DMS79 treated with DMSO at 0.1 percent for 48 hours (cell line): ENCODE data around the gene SERTAD3.
"Not testable (repeated sequence)": the region's sequence is repeated elsewhere in the genome, so short reads cannot be mapped to it uniquely, and the experiment has no call there.

Experiments
- DNase-seq: peaks from one replicate; lab custom pipeline; 2025; lab: John Stamatoyannopoulos, UW

Gene SERTAD3

DNA sequence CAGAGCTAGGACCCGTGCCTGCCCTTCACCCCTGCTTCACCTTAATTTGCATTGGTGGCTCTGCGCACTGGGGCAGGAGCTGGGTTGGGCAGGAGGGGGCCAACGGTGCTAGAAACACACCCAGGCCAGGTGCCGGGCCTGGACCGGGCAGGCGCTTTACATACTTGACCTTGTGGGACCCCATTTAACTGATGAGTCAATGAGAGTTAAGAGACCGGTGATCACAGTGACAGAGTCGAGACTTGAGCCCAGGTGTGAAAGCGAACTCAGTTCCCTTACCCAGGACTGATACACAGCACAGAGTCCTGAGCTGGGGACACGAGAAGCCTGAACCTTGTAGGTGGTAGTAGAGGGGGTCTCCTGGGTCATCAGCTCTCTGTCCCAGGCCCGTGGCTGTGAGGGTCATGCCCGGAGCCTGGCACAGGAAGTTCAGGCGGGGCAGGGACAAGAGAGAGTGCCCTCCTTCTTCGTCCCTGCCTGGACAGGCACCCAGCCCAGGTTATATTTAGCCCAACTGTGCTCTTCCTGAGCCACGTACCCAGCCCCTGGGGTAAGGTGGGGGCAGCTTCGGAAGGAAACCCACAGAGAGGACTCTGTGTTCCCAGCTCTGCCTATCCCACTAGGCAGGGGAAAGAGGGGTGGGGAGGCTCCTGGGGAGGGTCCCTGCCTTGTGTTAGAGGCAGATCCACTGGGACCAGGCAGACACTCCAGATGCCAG is 32.9 kb downstream of the SERTAD3 start:
- DNase-seq: no peak

DNA sequence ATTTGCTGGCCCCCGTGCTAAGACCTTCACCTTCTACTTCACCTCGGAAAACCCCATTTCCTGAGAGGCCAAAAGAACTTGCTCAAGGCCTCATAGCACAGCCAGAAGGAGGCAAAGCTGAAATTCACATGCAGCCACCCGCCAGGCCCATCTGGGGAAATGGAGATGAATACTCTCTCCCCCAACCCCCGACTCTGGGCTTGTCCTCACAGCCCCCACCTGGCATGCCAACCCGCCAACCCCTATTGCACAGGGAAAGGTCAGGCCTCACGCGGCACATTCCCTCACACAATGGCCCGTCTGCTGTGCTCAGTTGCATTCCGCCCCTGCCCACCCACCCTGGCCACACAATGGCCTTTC is 34.1 kb downstream of the SERTAD3 start:
- DNase-seq: no peak

DNA sequence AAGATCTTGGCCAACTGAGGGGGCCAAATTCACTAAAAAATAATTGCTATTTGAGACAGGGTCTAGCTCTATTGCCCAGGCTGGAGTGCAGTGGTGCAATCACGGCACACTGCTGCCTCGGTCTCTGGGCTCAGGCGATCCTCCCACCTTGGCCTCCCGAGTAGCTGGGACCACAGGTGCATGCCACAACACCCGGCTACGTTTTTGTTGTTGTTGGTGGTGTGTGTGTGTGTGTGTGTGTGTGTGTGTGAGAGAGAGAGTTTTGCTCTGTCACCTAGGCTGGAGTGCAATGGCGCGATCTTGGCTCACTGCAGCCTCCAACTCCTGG is 35.6 kb downstream of the SERTAD3 start:
- not testable (repeated sequence) for DNase-seq

DNA sequence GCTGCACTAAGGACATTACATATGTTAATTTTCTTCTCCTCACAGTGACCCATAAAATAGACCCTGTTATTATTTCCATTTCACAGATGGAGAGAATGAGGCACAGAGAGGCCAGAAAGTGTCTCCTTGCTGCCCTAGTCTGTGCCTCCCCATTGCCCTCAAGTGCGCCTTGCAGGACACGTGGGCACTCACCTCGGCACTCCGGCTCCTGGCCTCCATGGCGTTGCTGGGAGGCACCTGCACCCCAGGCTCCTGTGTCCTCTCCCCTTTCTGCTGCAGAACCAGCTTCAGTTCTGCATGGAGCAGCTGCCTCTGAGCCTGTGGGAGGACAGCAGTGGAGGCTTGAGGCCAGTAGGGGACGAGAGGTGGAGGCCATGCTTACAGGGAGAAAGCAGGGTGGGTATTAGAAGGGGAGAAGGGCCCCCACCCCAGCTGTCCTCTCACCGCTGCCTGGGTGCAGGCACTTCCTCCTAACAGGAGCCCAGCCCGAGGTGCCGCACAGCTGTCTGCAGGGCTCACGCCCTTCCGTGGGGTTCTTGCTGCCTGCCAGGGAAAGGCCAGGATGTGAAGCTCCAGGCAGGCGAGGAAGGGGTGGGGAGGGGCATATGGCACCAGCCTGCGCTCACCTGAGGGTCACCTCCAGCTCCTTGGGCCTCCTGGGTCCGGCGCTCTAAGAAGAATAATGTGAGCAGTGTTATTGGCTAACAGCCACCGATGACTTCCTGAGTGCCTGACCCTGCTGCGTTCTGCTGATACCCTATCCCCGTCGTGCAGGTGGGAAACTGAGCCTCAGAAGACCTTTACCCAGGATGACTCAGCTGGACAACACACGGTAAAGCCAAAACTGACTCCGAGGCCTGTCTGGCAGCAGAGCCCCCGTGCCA is 36.2 kb downstream of the SERTAD3 start:
- no peak for DNase-seq

DNA sequence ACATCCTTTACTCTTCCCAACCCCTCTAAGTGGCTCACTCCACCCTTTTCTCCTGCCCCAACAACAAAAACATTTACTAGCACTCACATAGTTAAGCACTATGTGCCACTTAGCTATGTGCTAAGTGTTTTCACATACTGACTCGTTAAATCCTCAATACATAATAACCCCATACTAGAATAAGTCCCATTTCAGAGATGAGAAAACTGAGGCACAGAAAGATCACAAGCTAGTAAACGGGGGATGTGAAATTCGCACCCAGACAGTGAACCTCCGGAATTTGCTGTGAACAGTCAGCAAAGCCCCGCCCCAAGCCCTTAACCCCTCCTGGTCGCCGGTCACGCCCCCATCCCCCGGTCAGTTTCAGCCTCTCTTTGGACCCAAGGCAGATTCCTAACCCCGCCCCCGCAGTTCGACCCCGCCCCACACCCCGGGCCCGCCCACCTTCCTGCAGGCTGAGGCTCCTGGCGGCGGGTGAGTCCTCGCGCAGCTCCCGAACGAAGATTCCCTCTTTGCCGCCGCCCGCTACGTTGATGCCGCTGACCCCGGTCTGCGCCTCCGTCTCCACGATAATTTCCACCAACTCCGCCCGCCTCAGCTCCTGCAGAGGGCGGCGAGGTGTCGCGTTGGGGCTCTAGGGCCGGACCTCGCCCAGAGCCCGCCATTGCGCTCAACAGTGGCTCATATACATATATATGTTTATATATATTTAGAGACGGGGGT is 40.7 kb downstream of the SERTAD3 start:
- peak; percentile 37 for DNase-seq

DNA sequence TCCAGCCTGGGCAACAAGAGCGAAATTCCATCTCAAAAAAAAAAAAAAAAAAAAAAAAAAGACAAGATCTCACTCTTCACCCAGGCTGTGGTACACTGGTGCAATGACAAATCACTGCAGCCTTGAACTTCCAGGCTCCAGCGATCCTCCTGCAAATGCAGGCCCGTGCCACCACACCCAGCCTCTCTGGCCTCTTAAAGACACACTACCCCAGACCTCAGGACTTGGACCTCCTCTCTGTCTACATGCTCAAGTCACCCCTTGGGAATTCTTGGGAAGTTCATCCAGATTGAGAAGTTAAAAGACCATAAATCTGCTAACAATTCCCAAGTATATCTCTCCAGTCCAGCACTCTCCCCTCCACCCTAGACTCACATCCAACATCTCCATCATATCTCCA is 43.6 kb downstream of the SERTAD3 start:
- no peak for DNase-seq

DNA sequence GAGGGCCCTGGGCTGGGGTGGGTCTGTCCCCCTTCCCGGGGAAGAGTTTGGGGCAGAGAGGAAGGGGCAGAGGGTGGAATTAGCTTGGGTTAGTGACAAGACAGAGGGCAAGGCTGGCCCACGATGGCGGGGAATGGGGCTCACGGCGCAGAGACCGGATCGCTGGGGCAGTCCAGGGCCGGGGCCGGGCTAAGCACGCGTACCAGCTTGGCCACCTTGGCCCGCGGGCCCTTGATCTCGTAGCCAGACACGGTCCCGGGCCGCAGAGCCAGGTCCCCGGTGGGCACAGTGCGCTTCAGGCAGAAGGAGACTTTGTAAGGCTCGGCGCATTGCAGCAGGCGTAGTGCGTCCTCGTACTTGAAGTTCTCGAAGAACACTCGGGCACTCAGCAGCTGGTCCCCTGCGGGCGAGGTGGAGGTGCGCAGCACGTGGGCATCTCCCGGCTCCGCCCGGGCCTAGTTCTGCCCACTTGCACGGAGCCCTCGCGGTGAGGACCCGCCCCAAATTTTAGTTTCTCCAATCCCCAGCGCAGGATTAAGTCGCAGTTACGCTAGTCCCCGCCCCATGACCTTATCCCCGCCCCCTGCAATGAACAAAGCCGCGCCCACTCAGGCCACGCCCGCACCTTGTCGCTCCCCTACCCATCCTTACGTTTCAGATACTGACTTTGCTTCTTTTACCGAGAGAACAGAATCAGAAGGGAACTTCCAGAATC is 45.6 kb downstream of the SERTAD3 start:
- no peak for DNase-seq

DNA sequence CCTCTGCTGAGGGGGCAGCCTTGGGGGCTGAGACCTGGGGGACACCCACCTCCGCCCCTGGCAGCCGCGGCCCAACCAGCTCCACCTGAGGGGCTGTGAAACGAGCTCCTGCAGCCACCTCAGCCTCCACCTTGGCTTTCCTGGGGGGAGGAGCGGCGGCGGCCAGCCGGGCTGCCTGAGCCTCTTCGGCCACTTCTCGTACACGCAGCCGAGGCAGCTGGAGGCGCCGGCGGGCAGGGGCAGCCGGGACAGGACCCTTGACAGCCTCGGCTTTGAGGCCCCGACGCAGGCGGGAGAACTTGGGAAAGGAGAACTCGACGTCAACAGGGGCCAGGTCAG is 46.6 kb downstream of the SERTAD3 start:
- DNase-seq: no peak

DNA sequence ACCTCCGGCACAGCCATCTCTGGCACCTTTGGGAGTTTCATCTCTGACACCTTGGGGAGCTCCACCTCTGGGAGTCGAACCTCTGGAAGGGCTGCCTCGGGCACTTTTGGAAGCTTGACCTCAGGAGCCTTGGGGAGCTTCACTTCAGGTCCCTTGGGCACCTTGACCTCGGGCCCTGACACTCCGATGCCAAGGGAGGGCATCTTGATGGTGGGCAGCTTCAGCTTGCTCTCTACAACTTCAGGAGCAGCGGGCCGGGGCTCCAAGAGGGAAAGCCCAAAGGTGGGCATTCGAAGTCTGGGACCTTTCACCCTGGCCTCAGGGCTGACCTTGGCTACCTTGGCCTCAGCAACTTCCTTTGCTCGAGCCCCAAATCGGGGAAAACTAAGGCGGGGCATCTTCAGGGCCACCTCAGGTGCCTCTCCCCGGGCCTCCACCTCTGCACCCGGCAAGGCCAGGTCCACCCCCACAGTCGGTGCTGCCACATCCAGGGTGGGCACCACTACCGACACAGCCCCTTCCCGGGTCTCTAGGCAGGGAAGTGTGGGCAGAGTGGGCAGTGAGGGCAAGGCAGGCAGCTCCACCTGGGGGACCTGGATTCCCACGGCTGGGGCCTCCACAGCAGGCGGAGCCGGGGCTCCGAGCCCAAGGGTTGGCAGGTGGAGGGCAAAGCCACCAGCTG is 47.1 kb downstream of the SERTAD3 start:
- no peak for DNase-seq

DNA sequence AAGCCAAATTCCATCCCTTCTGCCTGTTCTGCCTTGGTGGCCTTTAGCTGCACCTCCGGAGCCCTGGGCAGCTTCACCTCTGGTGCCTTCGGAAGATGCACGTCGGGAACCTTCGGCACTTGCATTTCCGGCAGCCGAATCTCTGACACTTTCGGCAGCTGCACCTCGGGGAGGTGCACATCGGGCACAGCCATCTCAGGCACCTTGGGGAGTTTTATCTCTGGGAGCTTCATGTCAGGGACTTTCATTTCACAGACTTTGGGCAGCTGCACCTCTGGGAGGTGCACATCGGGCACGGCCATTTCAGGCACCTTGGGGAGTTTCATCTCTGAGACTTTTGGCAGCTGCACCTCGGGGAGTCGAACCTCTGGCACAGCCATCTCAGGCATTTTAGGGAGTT is 48.2 kb downstream of the SERTAD3 start:
- no peak for DNase-seq

DNA sequence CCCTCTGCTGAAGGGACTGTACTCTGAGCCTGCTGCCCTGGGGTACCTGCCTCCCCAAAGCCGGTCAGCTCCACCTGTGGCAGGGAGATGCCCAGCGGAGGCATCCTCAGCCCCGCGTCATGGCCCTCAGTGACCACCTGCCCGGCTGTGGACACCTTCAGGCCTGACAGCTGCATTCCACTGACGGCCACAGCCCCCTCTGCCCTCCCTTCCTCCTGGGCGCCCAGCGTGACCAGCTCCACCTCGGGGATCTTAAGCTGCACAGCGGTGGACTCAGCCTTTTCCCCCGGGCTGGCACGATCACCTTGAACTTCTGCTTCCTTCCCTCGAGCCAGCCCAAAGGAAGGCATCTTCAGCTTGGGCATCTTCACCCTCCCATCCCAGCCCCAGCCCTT is 49.3 kb downstream of the SERTAD3 start:
- DNase-seq: no peak

DNA sequence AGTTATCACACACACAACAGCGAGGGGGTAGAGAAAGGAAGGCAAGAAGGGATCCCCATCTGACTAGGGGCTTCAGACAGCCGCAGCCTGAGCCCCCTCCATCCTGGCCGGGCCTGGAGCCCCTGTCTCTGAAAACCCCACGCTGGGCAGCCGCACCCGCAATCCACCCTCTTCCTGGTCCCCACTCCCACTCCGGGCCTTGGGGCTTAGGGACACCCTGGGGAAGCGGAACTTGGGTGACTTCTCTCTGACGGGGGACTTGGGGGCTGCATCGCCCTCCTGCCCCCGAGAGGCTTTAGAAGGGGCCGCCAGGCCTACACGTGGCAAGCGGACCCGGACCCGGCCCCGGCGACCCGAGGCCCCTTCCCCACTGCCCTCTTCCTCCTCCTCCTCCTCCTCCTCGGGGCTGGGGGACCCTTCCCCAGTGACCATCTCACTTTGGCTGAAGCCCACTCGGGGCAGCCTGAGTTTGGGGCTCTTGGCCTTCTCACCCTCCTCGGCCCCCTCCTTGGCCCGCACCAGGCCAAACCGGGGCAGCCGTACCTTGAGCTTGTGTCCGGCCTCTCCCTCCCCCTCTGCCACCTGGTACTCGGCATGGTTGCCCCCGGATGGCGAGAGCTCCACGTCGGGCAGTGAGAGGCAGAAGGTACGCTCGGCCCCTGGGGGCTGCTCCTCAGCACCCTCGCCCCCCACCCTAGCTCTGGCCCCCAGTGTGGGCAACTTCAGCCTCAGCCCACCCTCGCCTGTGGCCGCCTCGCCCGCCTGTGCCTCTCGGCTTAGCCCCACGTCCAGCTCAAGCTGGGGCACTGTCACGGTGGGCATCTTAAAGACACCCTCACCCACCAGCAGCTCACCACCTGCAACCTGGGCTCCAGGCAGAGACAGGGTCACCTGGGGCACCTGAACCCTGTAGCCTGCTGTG is 50.0 kb downstream of the SERTAD3 start:
- DNase-seq: no peak

DNA sequence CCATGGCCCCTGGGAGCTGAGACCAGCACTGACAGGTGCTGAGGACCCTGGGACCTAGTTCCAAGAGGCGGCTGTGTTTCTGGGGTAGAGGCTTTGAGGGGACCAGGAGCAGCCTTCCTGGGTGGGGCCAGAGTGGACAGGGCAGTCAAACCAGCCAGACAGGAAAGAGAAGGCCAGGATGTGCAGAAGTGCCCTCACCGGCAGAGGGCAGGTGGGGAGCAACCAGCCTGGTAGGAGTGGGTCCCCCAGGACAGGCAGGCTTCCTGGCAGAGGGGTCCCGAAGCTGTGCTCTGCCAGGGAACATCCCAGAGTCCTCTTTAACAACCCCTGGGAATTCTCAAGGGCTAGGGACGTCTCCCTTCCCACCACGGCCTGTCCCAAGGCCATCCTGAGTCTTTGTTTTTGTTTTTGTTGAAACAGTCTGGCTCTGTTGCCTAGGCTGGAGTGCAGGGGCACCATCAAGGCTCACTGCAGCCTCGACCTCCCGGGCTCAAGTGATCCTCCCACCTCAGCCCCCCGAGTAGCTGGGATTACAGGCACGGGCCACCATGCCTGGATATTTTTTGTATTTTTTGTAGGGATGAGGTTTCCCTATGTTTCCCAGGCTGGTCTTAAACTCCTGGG is 51.1 kb downstream of the SERTAD3 start:
- no peak for DNase-seq

DNA sequence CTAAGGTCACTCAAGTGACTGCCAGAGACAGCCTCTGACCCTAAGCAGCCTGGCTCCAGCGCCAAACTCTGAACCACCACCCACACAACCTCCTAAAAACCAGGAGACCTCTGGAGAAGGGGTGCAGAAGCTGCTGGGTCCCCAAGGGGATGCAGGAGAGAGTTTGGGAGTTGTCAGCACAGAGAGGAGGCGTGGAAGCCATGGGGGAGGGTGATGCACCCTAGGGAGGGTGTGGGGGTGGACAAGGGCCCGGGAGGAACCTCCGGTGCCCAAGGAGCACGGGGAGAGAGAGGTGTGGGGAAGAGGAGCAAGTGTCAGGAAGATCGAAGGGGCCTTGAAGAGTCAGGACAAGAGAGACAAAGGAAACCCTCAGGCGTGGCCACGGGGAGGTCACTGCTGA is 52.0 kb downstream of the SERTAD3 start:
- DNase-seq: no peak
